ENCODE measurements around the gene NRIP1. TPM values are rescaled to one million over a fixed set of nuclear protein-coding genes. Genes with fewer than 3 reads are reported as not detected.
"Not testable (repeated sequence)": the region's sequence is repeated elsewhere in the genome, so short reads cannot be mapped to it uniquely, and the experiment has no call there.

NRIP1 gene
- total RNA-seq, 2 donors from 2014 or later = 16.0 to 24.8 TPM

GRCh38 chr21:14955936-14956520 is 108.8 kb downstream of the NRIP1 start:
- no peaks in the 10 kb centered on the region for H3K27me3 Mint-ChIP-seq
- no peak for DNase-seq (ENCODE audit: low spot score)
- no peaks in the 10 kb centered on the region for H3K9me3 Mint-ChIP-seq
- H3K27ac Mint-ChIP-seq = no peak overlapping the region
- no peaks in the 10 kb centered on the region for H3K4me1 Mint-ChIP-seq (ENCODE audit: low read depth in 2 of 2)
- H3K36me3 Mint-ChIP-seq = no peaks in the 10 kb centered on the region
- no peak for ATAC-seq
- no peak overlapping the region for H3K4me3 Mint-ChIP-seq

- no peak for ATAC-seq
- peaks cover 3% of the 10 kb centered on the region for H3K9me3 Mint-ChIP-seq
- H3K4me3 Mint-ChIP-seq = no peak overlapping the region
- H3K27ac Mint-ChIP-seq = no peak overlapping the region
- no peaks in the 10 kb centered on the region for H3K4me1 Mint-ChIP-seq (ENCODE audit: low read depth in 2 of 2)
- no peak for DNase-seq (ENCODE audit: low spot score)
- peaks cover 0 to 7% of the 10 kb centered on the region in 2 donors for H3K27me3 Mint-ChIP-seq
- H3K36me3 Mint-ChIP-seq = peaks cover 6% of the 10 kb centered on the region
Observed at GRCh38 chr21:14952916-14953315, 111.9 kb downstream of the NRIP1 start.

GRCh38 chr21:14949603-14950002 is 115.2 kb downstream of the NRIP1 start:
- DNase-seq (ENCODE audit: low spot score) (no peak), ATAC-seq (no peak)
- no peaks in the 10 kb centered on the region for H3K4me1 Mint-ChIP-seq (ENCODE audit: low read depth in 2 of 2)
- H3K27ac Mint-ChIP-seq = no peak overlapping the region
- H3K9me3 Mint-ChIP-seq = peaks cover 3% of the 10 kb centered on the region
- H3K4me3 Mint-ChIP-seq = no peak overlapping the region
- H3K36me3 Mint-ChIP-seq = peaks cover 6% of the 10 kb centered on the region
- peaks cover 4 to 7% of the 10 kb centered on the region in 2 donors for H3K27me3 Mint-ChIP-seq

- Mint-ChIP-seq H3K9me3 (peaks cover 3% of the 10 kb centered on the region), H3K27me3 (peaks cover 4 to 7% of the 10 kb centered on the region in 2 donors), H3K27ac (no peak overlapping the region), H3K4me3 (no peak overlapping the region), H3K36me3 (peaks cover 6% of the 10 kb centered on the region), H3K4me1 (ENCODE audit: low read depth in 2 of 2) (no peaks in the 10 kb centered on the region)
- no peak for DNase-seq (ENCODE audit: low spot score)
- no peak for ATAC-seq
Observed at GRCh38 chr21:14947613-14948160, 117.1 kb downstream of the NRIP1 start.

- DNase-seq (ENCODE audit: low spot score) = no peak
- peaks cover 6% of the 10 kb centered on the region for H3K36me3 Mint-ChIP-seq
- H3K9me3 Mint-ChIP-seq = peaks cover 3% of the 10 kb centered on the region
Observed at GRCh38 chr21:14945176-14945575, 119.6 kb downstream of the NRIP1 start.

GRCh38 chr21:14943616-14944015 is 121.2 kb downstream of the NRIP1 start:
- H3K27ac Mint-ChIP-seq = no peak overlapping the region

More at GRCh38 chr21:14945176-14945575, 119.6 kb downstream of the NRIP1 start:
- no peak overlapping the region for H3K27ac Mint-ChIP-seq
- ATAC-seq = no peak
- H3K4me1 Mint-ChIP-seq (ENCODE audit: low read depth in 2 of 2) = no peaks in the 10 kb centered on the region
- no peak overlapping the region for H3K4me3 Mint-ChIP-seq
- H3K27me3 Mint-ChIP-seq = peaks cover 4 to 13% of the 10 kb centered on the region in 2 donors

GRCh38 chr21:14942801-14943490 is 121.9 kb downstream of the NRIP1 start:
- DNase-seq (ENCODE audit: low spot score) (no peak), ATAC-seq (no peak)
- Mint-ChIP-seq H3K9me3 (peaks cover 5% of the 10 kb centered on the region), H3K4me3 (no peak overlapping the region), H3K27ac (no peak overlapping the region), H3K27me3 (peaks cover 4 to 6% of the 10 kb centered on the region in 2 donors), H3K36me3 (peaks cover 8% of the 10 kb centered on the region), H3K4me1 (ENCODE audit: low read depth in 2 of 2) (no peaks in the 10 kb centered on the region)

More at GRCh38 chr21:14943616-14944015, 121.2 kb downstream of the NRIP1 start:
- Mint-ChIP-seq H3K36me3 (peaks cover 4% of the 10 kb centered on the region), H3K4me1 (ENCODE audit: low read depth in 2 of 2) (no peaks in the 10 kb centered on the region), H3K4me3 (no peak overlapping the region), H3K27me3 (peaks cover 4 to 8% of the 10 kb centered on the region in 2 donors), H3K9me3 (peaks cover under 1% of the 10 kb centered on the region)
- DNase-seq (ENCODE audit: low spot score) (no peak), ATAC-seq (no peak)

- H3K27ac Mint-ChIP-seq; H3K36me3 Mint-ChIP-seq; H3K27me3 Mint-ChIP-seq; H3K4me3 Mint-ChIP-seq; H3K9me3 Mint-ChIP-seq; H3K4me1 Mint-ChIP-seq (ENCODE audit: low read depth in 2 of 2); ATAC-seq; DNase-seq (ENCODE audit: low spot score): not testable (repeated sequence)
Observed at GRCh38 chr21:14927324-14927723, 137.5 kb downstream of the NRIP1 start.

GRCh38 chr21:14926186-14926585 is 138.6 kb downstream of the NRIP1 start:
- ATAC-seq (no peak), DNase-seq (ENCODE audit: low spot score) (no peak)
- H3K4me3 Mint-ChIP-seq = no peak overlapping the region
- H3K27ac Mint-ChIP-seq = no peak overlapping the region
- no peaks in the 10 kb centered on the region for H3K9me3 Mint-ChIP-seq
- peaks cover 2 to 7% of the 10 kb centered on the region in 2 donors for H3K27me3 Mint-ChIP-seq
- H3K36me3 Mint-ChIP-seq = no peaks in the 10 kb centered on the region
- no peaks in the 10 kb centered on the region for H3K4me1 Mint-ChIP-seq (ENCODE audit: low read depth in 2 of 2)

GRCh38 chr21:14923468-14923867 is 141.3 kb downstream of the NRIP1 start:
- ATAC-seq = no peak
- DNase-seq (ENCODE audit: low spot score) = no peak
- H3K4me1 Mint-ChIP-seq (ENCODE audit: low read depth in 2 of 2) = no peaks in the 10 kb centered on the region
- H3K27me3 Mint-ChIP-seq = peaks cover 2 to 7% of the 10 kb centered on the region in 2 donors
- H3K9me3 Mint-ChIP-seq = no peaks in the 10 kb centered on the region
- no peak overlapping the region for H3K4me3 Mint-ChIP-seq
- H3K36me3 Mint-ChIP-seq = no peaks in the 10 kb centered on the region
- no peak overlapping the region for H3K27ac Mint-ChIP-seq

- Mint-ChIP-seq H3K27ac (no peak overlapping the region), H3K36me3 (no peaks in the 10 kb centered on the region), H3K27me3 (peaks cover 2 to 7% of the 10 kb centered on the region in 2 donors), H3K4me1 (ENCODE audit: low read depth in 2 of 2) (no peaks in the 10 kb centered on the region), H3K4me3 (no peak overlapping the region), H3K9me3 (no peaks in the 10 kb centered on the region)
- ATAC-seq (no peak), DNase-seq (ENCODE audit: low spot score) (no peak)
Observed at GRCh38 chr21:14922980-14923379, 141.8 kb downstream of the NRIP1 start.

GRCh38 chr21:14918527-14918926 is 146.3 kb downstream of the NRIP1 start:
- Mint-ChIP-seq H3K4me3 (no peak overlapping the region), H3K9me3 (no peaks in the 10 kb centered on the region), H3K4me1 (ENCODE audit: low read depth in 2 of 2) (no peaks in the 10 kb centered on the region), H3K27ac (no peak overlapping the region), H3K27me3 (no peaks in the 10 kb centered on the region), H3K36me3 (no peaks in the 10 kb centered on the region)
- ATAC-seq (no peak), DNase-seq (ENCODE audit: low spot score) (no peak)

GRCh38 chr21:14917762-14918161 is 147.0 kb downstream of the NRIP1 start:
- no peaks in the 10 kb centered on the region for H3K36me3 Mint-ChIP-seq
- H3K9me3 Mint-ChIP-seq = no peaks in the 10 kb centered on the region
- no peak overlapping the region for H3K27ac Mint-ChIP-seq
- no peaks in the 10 kb centered on the region for H3K4me1 Mint-ChIP-seq (ENCODE audit: low read depth in 2 of 2)
- DNase-seq (ENCODE audit: low spot score) (no peak), ATAC-seq (no peak)
- H3K4me3 Mint-ChIP-seq = no peak overlapping the region
- H3K27me3 Mint-ChIP-seq = no peaks in the 10 kb centered on the region

GRCh38 chr21:14916676-14917141 is 148.1 kb downstream of the NRIP1 start:
- Mint-ChIP-seq H3K4me1 (ENCODE audit: low read depth in 2 of 2) (no peaks in the 10 kb centered on the region), H3K4me3 (no peak overlapping the region), H3K27me3 (no peaks in the 10 kb centered on the region), H3K36me3 (no peaks in the 10 kb centered on the region), H3K27ac (no peak overlapping the region), H3K9me3 (no peaks in the 10 kb centered on the region)
- ATAC-seq = no peak
- no peak for DNase-seq (ENCODE audit: low spot score)

All from natural killer cell treated with Interleukin-12 subunit alpha and Interleukin-12 subunit beta and Interleukin-15 and Interleukin-18, amount 100 ng/mL, for 72 hours (primary cell).